Neural progenitor cell (in vitro differentiated cells): Measurements from ENCODE around the gene TAGAP. TPM values are rescaled to one million over a fixed set of nuclear protein-coding genes. Genes with fewer than 3 reads are reported as not detected.

Source experiments
- DNase-seq: peaks from one replicate; pipeline ENCODE4 v3.0.0-alpha.2; 2016; ENCODE audit warnings: low spot score
- H2AFZ ChIP-seq: fragments of 200-600 bp; sonication (generic); replicated peaks from 2 replicates; pipeline ENCODE4 v1.6.1; 2016; ENCODE audit warnings: antibody characterized with exemption
- H3F3A ChIP-seq: fragments of 200-600 bp; sonication (generic); 2 replicates; pipeline ENCODE4 v1.6.1; 2016; ENCODE audit warnings: antibody characterized with exemption, low read depth
- H3K27ac ChIP-seq: fragments of 200-600 bp; sonication (generic); 2 replicates; pipeline ENCODE4 v1.5.1; 2016; ENCODE audit warnings: mild to moderate bottlenecking
- H3K27me3 ChIP-seq: fragments of 200-600 bp; sonication (generic); 2 replicates; pipeline ENCODE4 v1.6.1; 2016; ENCODE audit warnings: mild to moderate bottlenecking, moderate library complexity
- H3K36me3 ChIP-seq: fragments of 200-600 bp; sonication (generic); 2 replicates; pipeline ENCODE4 v1.5.1; 2016
- H3K4me1 ChIP-seq: fragments of 200-600 bp; sonication (generic); 2 replicates; pipeline ENCODE4 v1.6.1; 2016; ENCODE audit warnings: mixed run types
- H3K4me2 ChIP-seq: fragments of 200-600 bp; sonication (generic); 2 replicates; pipeline ENCODE4 v1.6.1; 2016
- H3K4me3 ChIP-seq: fragments of 200-600 bp; sonication (generic); 2 replicates; pipeline ENCODE4 v1.5.1; 2016
- H3K79me2 ChIP-seq: fragments of 200-600 bp; sonication (generic); 2 replicates; pipeline ENCODE4 v1.6.1; 2016; ENCODE audit warnings: low read depth
- H3K9ac ChIP-seq: fragments of 200-600 bp; sonication (generic); 2 replicates; pipeline ENCODE4 v1.6.1; 2016
- H3K9me3 ChIP-seq: fragments of 200-600 bp; sonication (generic); 2 replicates; pipeline ENCODE4 v1.5.1; 2016; ENCODE audit warnings: low read depth
- H4K20me1 ChIP-seq: fragments of 200-600 bp; sonication (generic); 2 replicates; pipeline ENCODE4 v1.6.1; 2016; ENCODE audit warnings: low read depth
- H3K27ac Mint-ChIP-seq: 3 replicates; pipeline ENCODE4 v1.8.0; 2021; ENCODE audit warnings: mixed read lengths
- H3K27me3 Mint-ChIP-seq: 2 replicates; pipeline ENCODE4 v1.8.0; 2022; ENCODE audit warnings: low read depth, mild to moderate bottlenecking, inconsistent platforms, moderate library complexity, mixed read lengths; ENCODE audit not compliant: insufficient read depth
- H3K36me3 Mint-ChIP-seq: 3 replicates; pipeline ENCODE4 v1.8.0; 2021; ENCODE audit warnings: mixed read lengths
- H3K4me1 Mint-ChIP-seq: 3 replicates; pipeline ENCODE4 v1.8.0; 2021; ENCODE audit warnings: mixed read lengths
- H3K4me3 Mint-ChIP-seq: 3 replicates; pipeline ENCODE4 v1.8.0; 2021; ENCODE audit warnings: mild to moderate bottlenecking, moderate library complexity, mixed read lengths
- H3K9me3 Mint-ChIP-seq: 3 replicates; pipeline ENCODE4 v1.8.0; 2020; ENCODE audit warnings: mixed read lengths
- CTCF ChIP-seq: fragments of 200-600 bp; sonication (generic); IDR thresholded peaks from 2 replicates; pipeline ENCODE4 v1.5.1; 2017; ENCODE audit warnings: antibody characterized with exemption, mild to moderate bottlenecking
- EZH2 ChIP-seq: fragments of 200-600 bp; sonication (generic); IDR thresholded peaks from 2 replicates; pipeline ENCODE4 v1.6.1; 2017; ENCODE audit warnings: antibody characterized with exemption, mild to moderate bottlenecking, moderate library complexity
- EZH2phosphoT487 ChIP-seq: fragments of 200-600 bp; sonication (generic); IDR thresholded peaks from 2 replicates; pipeline ENCODE4 v1.6.1; 2017; ENCODE audit warnings: antibody characterized with exemption
- total RNA-seq: library from RNA; depleted of rRNA; stranded (reverse); fragments of >200 nt; gene quantifications from 2 replicates; pipeline ENCODE4 v1.2.3, GENCODE V29; 2015; ENCODE audit warnings: low replicate concordance

The TAGAP gene
- total RNA-seq, 1 donor from 2014 or later: not detected

GRCh38 chr6:159017757-159018559, 26.8 kb downstream of the TAGAP start:
- Histone ChIP-seq H3K36me3 (no peaks in the 10 kb centered on the region), H4K20me1 (no peaks in the 10 kb centered on the region), H3K4me3 (no peak overlapping the region), H3K9ac (no peak overlapping the region), H3F3A (no peaks in the 10 kb centered on the region), H3K27me3 (no peaks in the 10 kb centered on the region), H3K79me2 (no peaks in the 10 kb centered on the region), H3K4me1 (no peaks in the 10 kb centered on the region), H2AFZ (no peak overlapping the region), H3K9me3 (no peaks in the 10 kb centered on the region), H3K4me2 (no peak overlapping the region), H3K27ac (no peak overlapping the region)
- no peaks in the 10 kb centered on the region for H3K36me3 Mint-ChIP-seq
- peaks cover 2% of the 10 kb centered on the region for H3K27me3 Mint-ChIP-seq
- no peaks in the 10 kb centered on the region for H3K4me1 Mint-ChIP-seq
- no peak overlapping the region for H3K27ac Mint-ChIP-seq
- TF ChIP-seq EZH2phosphoT487 (no peak), CTCF (no peak), EZH2 (no peak)
- no peak overlapping the region for H3K4me3 Mint-ChIP-seq
- no peaks in the 10 kb centered on the region for H3K9me3 Mint-ChIP-seq
- DNase-seq: no peak

GRCh38 chr6:159014406-159014805, 30.4 kb downstream of the TAGAP start:
- Mint-ChIP-seq H3K36me3 (no peaks in the 10 kb centered on the region), H3K4me3 (no peak overlapping the region), H3K4me1 (no peaks in the 10 kb centered on the region), H3K27ac (no peak overlapping the region), H3K27me3 (peaks cover 2% of the 10 kb centered on the region), H3K9me3 (no peaks in the 10 kb centered on the region)
- no peak for DNase-seq
- no peak overlapping the region for H3K27ac ChIP-seq
- no peaks in the 10 kb centered on the region for H3K9me3 ChIP-seq
- no peaks in the 10 kb centered on the region for H3K36me3 ChIP-seq
- no peaks in the 10 kb centered on the region for H4K20me1 ChIP-seq
- TF ChIP-seq CTCF (no peak), EZH2phosphoT487 (no peak), EZH2 (no peak)
- H3K27me3 ChIP-seq: no peaks in the 10 kb centered on the region
- H3K4me2 ChIP-seq: no peak overlapping the region
- no peaks in the 10 kb centered on the region for H3K79me2 ChIP-seq
- H3K9ac ChIP-seq: no peak overlapping the region
- H3K4me3 ChIP-seq: no peak overlapping the region
- no peak overlapping the region for H2AFZ ChIP-seq
- no peaks in the 10 kb centered on the region for H3K4me1 ChIP-seq
- H3F3A ChIP-seq: no peaks in the 10 kb centered on the region

GRCh38 chr6:159013229-159013628, 31.6 kb downstream of the TAGAP start:
- no peaks in the 10 kb centered on the region for H3K27me3 ChIP-seq
- H3K4me1 Mint-ChIP-seq: no peaks in the 10 kb centered on the region
- no peaks in the 10 kb centered on the region for H3K36me3 Mint-ChIP-seq
- H3K4me3 Mint-ChIP-seq: no peak overlapping the region
- H3K27me3 Mint-ChIP-seq: peaks cover 2% of the 10 kb centered on the region
- H3K4me3 ChIP-seq: no peak overlapping the region
- no peaks in the 10 kb centered on the region for H3K36me3 ChIP-seq
- no peaks in the 10 kb centered on the region for H3K9me3 Mint-ChIP-seq
- H3K4me1 ChIP-seq: no peaks in the 10 kb centered on the region
- DNase-seq: no peak
- no peak overlapping the region for H3K4me2 ChIP-seq
- no peak overlapping the region for H3K9ac ChIP-seq
- no peaks in the 10 kb centered on the region for H4K20me1 ChIP-seq
- H3F3A ChIP-seq: no peaks in the 10 kb centered on the region
- H3K79me2 ChIP-seq: no peaks in the 10 kb centered on the region
- H3K27ac Mint-ChIP-seq: no peak overlapping the region
- H3K9me3 ChIP-seq: no peaks in the 10 kb centered on the region
- no peak overlapping the region for H3K27ac ChIP-seq
- H2AFZ ChIP-seq: no peak overlapping the region
- TF ChIP-seq EZH2 (no peak), EZH2phosphoT487 (no peak), CTCF (no peak)
